Measurements from ENCODE around the gene WWOX. TPM values are rescaled to one million over a fixed set of nuclear protein-coding genes. Genes with fewer than 3 reads are reported as not detected.

Gene WWOX
- total and polyA plus RNA-seq, 2 of the 13 experiments (the other 11 are each of a cell fraction or from before 2014, with no cell fraction given), result 9.1 to 37.4 TPM

GRCh38 chr16:78240459-78241222 is 141.2 kb downstream of the WWOX start (continued):
- TF ChIP-seq TCF7L2 (IDR thresholded peaks at IDR 0.05; ENCODE audit: low read depth, low read length) (no peak), ZNF414 (CRISPR knock-in tag; IDR thresholded peaks at IDR 0.05) (no peak), TSC22D2 (CRISPR knock-in tag; IDR thresholded peaks at IDR 0.05; ENCODE audit: borderline replicate concordance) (peak; percentile 89; the same call in 1 of the 2 replicates), PTBP1 (IDR thresholded peaks at IDR 0.05; ENCODE audit: low read depth, low read length, poor library complexity, severe bottlenecking) (no peak), ZNF691 (CRISPR knock-in tag; IDR thresholded peaks at IDR 0.05; ENCODE audit: borderline replicate concordance, low read depth) (0 out of 2 replicates have a peak, but pooled peaks have one; percentile 6), PBX3 (CRISPR knock-in tag; IDR thresholded peaks at IDR 0.05; ENCODE audit: borderline replicate concordance) (no peak), ZNF652 (CRISPR knock-in tag; IDR thresholded peaks at IDR 0.05; ENCODE audit: borderline replicate concordance, low read depth) (no peak), NFATC3 (CRISPR knock-in tag; IDR thresholded peaks at IDR 0.05) (no peak), ZNF510 (CRISPR knock-in tag; IDR thresholded peaks at IDR 0.05; ENCODE audit: low read depth) (no peak), RBM39 (IDR thresholded peaks at IDR 0.05; ENCODE audit: low read depth, low read length, poor library complexity, severe bottlenecking) (no peak), HMG20B (CRISPR knock-in tag; conservative IDR thresholded peaks at IDR 0.05) (no peak), HMGA1 (CRISPR knock-in tag; conservative IDR thresholded peaks at IDR 0.05) (no peak), HES4 (CRISPR knock-in tag; IDR thresholded peaks at IDR 0.05; ENCODE audit: borderline replicate concordance) (no peak), CREBL2 (CRISPR knock-in tag; IDR thresholded peaks at IDR 0.05; ENCODE audit: borderline replicate concordance) (no peak), NR2C2 (CRISPR knock-in tag; IDR thresholded peaks at IDR 0.05; ENCODE audit: borderline replicate concordance) (no peak), KAT7 (CRISPR knock-in tag; IDR thresholded peaks at IDR 0.05; ENCODE audit: borderline replicate concordance) (no peak; the same call in 1 of the 2 replicates)
